HepG2 (cell line): ENCODE results near the gene ARHGEF38. TPM values are rescaled to one million over a fixed set of nuclear protein-coding genes. Genes with fewer than 3 reads are reported as not detected.

Experiments used
- ATAC-seq: fragments of 200-7000 bp; cut with Tn5 transposase; 3 replicates; pipeline ENCODE4 v1.9.1; 2020; ENCODE audit warnings: mild to moderate bottlenecking, moderate library complexity
- BruUV-seq: library from RNA; stranded (reverse); fragments of 400-500 nt; replicated peaks from 2 replicates; lab custom pipeline; 2021; lab: Mats Ljungman, UMichigan
- CTCF ChIA-PET: fragments of 300-600 bp; formaldehyde crosslinking; extraction: SDS; loops from one replicate; lab custom pipeline; 2021; ENCODE audit warnings: low total read pairs, inconsistent platforms, low intra/inter-chr PET ratio; lab: Yijun Ruan, JAX
- POLR2A ChIA-PET: fragments of 350-600 bp; sonication (Branson Sonifier 250); formaldehyde crosslinking; loops from one replicate; lab custom pipeline; 2020; ENCODE audit warnings: antibody characterized with exemption, inconsistent platforms; lab: Yijun Ruan, JAX
- DNase-seq: peaks from one replicate; pipeline ENCODE4 v3.0.0-alpha.2; 2015; ENCODE audit warnings: low spot score
- FAIRE-seq: peaks from 3 replicates; lab custom pipeline; 2011; peaks lifted over from hg19 to GRCh38; lab: Jason Lieb, UNC
- H2AFZ ChIP-seq: one replicate; pipeline ENCODE4 v1.6.1; 2011; ENCODE audit warnings: low read length, inconsistent platforms
- H3K27ac ChIP-seq: fragments of 300-600 bp; 3 replicates; pipeline ENCODE4 v1.8.0; 2011; ENCODE audit warnings: mixed run types, mild to moderate bottlenecking, mixed read lengths, low read length, inconsistent platforms; ENCODE audit not compliant: insufficient read depth; ENCODE audit errors: extremely low read length
- H3K27me3 ChIP-seq, 2 experiments: fragments of 200-600 bp in 1 of 2; 2 replicates in 1 of 2; 3 replicates in 1 of 2; pipeline versions ENCODE4 v1.6.0 to v1.8.0; 2011; ENCODE audit warnings: low read length in 2 of 2, mild to moderate bottlenecking in 2 of 2, moderate library complexity in 2 of 2, inconsistent platforms in 1 of 2; ENCODE audit not compliant: insufficient read depth in 2 of 2, control insufficient read depth in 1 of 2
- H3K36me3 ChIP-seq, 2 experiments: fragments of 200-600 bp in 1 of 2; replicated peaks in 1 of 2; 2 replicates in 1 of 2; 3 replicates in 1 of 2; pipeline versions ENCODE4 v1.5.1 to v1.8.0; 2011; ENCODE audit warnings: low read length in 2 of 2, inconsistent platforms in 1 of 2; ENCODE audit not compliant: insufficient read depth in 2 of 2, control insufficient read depth in 1 of 2
- H3K4me1 ChIP-seq: 2 replicates; pipeline ENCODE4 v1.5.1; 2012; ENCODE audit warnings: low read length, inconsistent platforms; ENCODE audit not compliant: insufficient read depth
- H3K4me2 ChIP-seq: 2 replicates; pipeline ENCODE4 v1.6.0; 2011; ENCODE audit warnings: low read depth, low read length, inconsistent platforms
- H3K4me3 ChIP-seq, 3 experiments: fragments of 200-600 bp in 1 of 3; sonication (generic), shearing (Covaris generic) in 1 of 3; replicated peaks in 1 of 3; 2 replicates each; pipeline ENCODE4 v1.5.1; 2011 to 2016; ENCODE audit warnings: low read length in 3 of 3, inconsistent platforms in 2 of 3, low read depth in 2 of 3, mild to moderate bottlenecking in 2 of 3, control low read depth in 1 of 3, mixed read lengths in 1 of 3; ENCODE audit not compliant: insufficient read depth in 1 of 3
- H3K79me2 ChIP-seq: one replicate; pipeline ENCODE4 v1.6.1; 2011; ENCODE audit warnings: low read length, inconsistent platforms; ENCODE audit not compliant: insufficient read depth
- H3K9ac ChIP-seq: 2 replicates; pipeline ENCODE4 v1.6.0; 2011; ENCODE audit warnings: mild to moderate bottlenecking, low read depth, low read length, inconsistent platforms; ENCODE audit not compliant: insufficient read depth
- H3K9me3 ChIP-seq: 2 replicates; pipeline ENCODE4 v1.5.1; 2012; ENCODE audit warnings: mild to moderate bottlenecking, low read length
- H4K20me1 ChIP-seq: 2 replicates; pipeline ENCODE4 v1.6.0; 2011; ENCODE audit warnings: inconsistent platforms, mild to moderate bottlenecking, low read length, moderate library complexity; ENCODE audit not compliant: insufficient read depth
- CHCHD3 ChIP-seq: sonication (generic); formaldehyde crosslinking; IDR thresholded peaks from 2 replicates; pipeline ENCODE4 v1.8.0; 2022; ENCODE audit warnings: mild to moderate bottlenecking, missing genetic modification reagents, moderate library complexity
- CHD2 ChIP-seq: IDR thresholded peaks from 2 replicates; pipeline ENCODE4 v1.6.1; 2011; ENCODE audit warnings: low read depth, low read length, improper control_type of control experiment
- FOXK2 ChIP-seq: fragments of 450-650 bp; IDR thresholded peaks from 2 replicates; pipeline ENCODE4 v1.6.1; 2016
- MAZ ChIP-seq, 2 experiments: sonication (generic) in 1 of 2; formaldehyde crosslinking in 1 of 2; IDR thresholded peaks; 2 replicates each; pipeline versions ENCODE4 v1.5.0 to v1.6.1; 2012 to 2020; ENCODE audit warnings: low read depth in 2 of 2, mild to moderate bottlenecking in 2 of 2, borderline replicate concordance in 1 of 2, improper control_type of control experiment in 1 of 2, low read length in 1 of 2, missing genetic modification reagents in 1 of 2, moderate library complexity in 1 of 2
- NFKB2 ChIP-seq: sonication (generic); formaldehyde crosslinking; IDR thresholded peaks from 2 replicates; pipeline ENCODE4 v1.4.0; 2020; ENCODE audit warnings: missing genetic modification reagents, borderline replicate concordance
- SNAI1 ChIP-seq: sonication (generic); formaldehyde crosslinking; IDR thresholded peaks from 2 replicates; pipeline ENCODE4 v1.5.0; 2020; ENCODE audit warnings: mild to moderate bottlenecking, missing genetic modification reagents, borderline replicate concordance
- SP1 ChIP-seq, 2 experiments: fragments of 450-650 bp in 1 of 2; sonication (generic) in 1 of 2; formaldehyde crosslinking in 1 of 2; IDR thresholded peaks; 2 replicates each; pipeline versions ENCODE4 v1.4.0 to v1.6.1; 2016 to 2020; ENCODE audit warnings: missing genetic modification reagents in 1 of 2
- SP140L ChIP-seq: sonication (generic); formaldehyde crosslinking; IDR thresholded peaks from 2 replicates; pipeline ENCODE4 v1.4.0; 2020; ENCODE audit warnings: missing genetic modification reagents, borderline replicate concordance
- THAP11 ChIP-seq: IDR thresholded peaks from 2 replicates; pipeline ENCODE4 v1.6.1; 2016; ENCODE audit warnings: missing biosample characterization, missing genetic modification reagents
- ZNF10 ChIP-seq: sonication (generic); formaldehyde crosslinking; IDR thresholded peaks from 2 replicates; pipeline ENCODE4 v1.4.0; 2020; ENCODE audit warnings: mild to moderate bottlenecking, low read depth, missing genetic modification reagents, borderline replicate concordance
- ZNF143 ChIP-seq: sonication (generic); formaldehyde crosslinking; IDR thresholded peaks from 2 replicates; pipeline ENCODE4 v1.4.0; 2020; ENCODE audit warnings: missing genetic modification reagents
- ZNF263 ChIP-seq: sonication (generic); formaldehyde crosslinking; IDR thresholded peaks from 2 replicates; pipeline ENCODE4 v1.4.0; 2020; ENCODE audit warnings: missing genetic modification reagents
- ZNF749 ChIP-seq: sonication (generic); formaldehyde crosslinking; IDR thresholded peaks from 2 replicates; pipeline ENCODE4 v1.8.0; 2022; ENCODE audit warnings: mild to moderate bottlenecking, missing genetic modification reagents, moderate library complexity, borderline replicate concordance
- WGBS: methylation state at CpG from one replicate; pipeline ENCODE4 v1.1.6; 2017; ENCODE audit warnings: low lambda C conversion rate; 5-methylcytosine and 5-hydroxymethylcytosine counted together
- in situ Hi-C: cut with HindIII; loops from 2 replicates; pipeline ENCODE4 v1.10.0; 2017; ENCODE audit warnings: low pct_unique_long_range_greater_than_20kb; ENCODE audit not compliant: extremely low pct_ligation_motif_present
- intact Hi-C: fragments of 100-400 bp; cut with micrococcal nuclease; formaldehyde crosslinking; loops from one replicate; pipeline ENCODE4 v1.10.0; 2022; ENCODE audit not compliant: unreplicated experiment
- polyA plus RNA-seq, 8 experiments: library from polyadenylated mRNA; depleted of rRNA in 3 of 8; stranded (reverse) in 7 of 8; unstranded in 1 of 8; fragments of >200 nt; fragmentation: Illumina TruSeq in 4 of 8; extraction: Trizol in 4 of 8; gene quantifications; 2 replicates each; pipeline versions ENCODE4 v1.2.1 to v1.2.3, GENCODE V29; 2011 to 2016; ENCODE audit warnings: low read depth in 4 of 8, missing spikeins in 1 of 8, mixed read lengths in 1 of 8; ENCODE audit not compliant: insufficient read depth in 1 of 8
- total RNA-seq, 5 experiments: library from RNA; depleted of rRNA; stranded (reverse); fragments of >200 nt; fragmentation: Illumina TruSeq; extraction: Trizol; gene quantifications; 2 replicates each; pipeline ENCODE4 v1.2.3, GENCODE V29; 2016; ENCODE audit warnings: low read depth in 1 of 5
- TF ChIP-seq, protein P1 (sequence below): sonication (generic); formaldehyde crosslinking; IDR thresholded peaks from 2 replicates; pipeline ENCODE4 v1.5.0; 2020; ENCODE audit warnings: mild to moderate bottlenecking, missing genetic modification reagents

Gene ARHGEF38
- total and polyA plus RNA-seq, 2 of the 13 experiments (the other 11 are each of a cell fraction or from before 2014, with no cell fraction given), result not detected

DNA sequence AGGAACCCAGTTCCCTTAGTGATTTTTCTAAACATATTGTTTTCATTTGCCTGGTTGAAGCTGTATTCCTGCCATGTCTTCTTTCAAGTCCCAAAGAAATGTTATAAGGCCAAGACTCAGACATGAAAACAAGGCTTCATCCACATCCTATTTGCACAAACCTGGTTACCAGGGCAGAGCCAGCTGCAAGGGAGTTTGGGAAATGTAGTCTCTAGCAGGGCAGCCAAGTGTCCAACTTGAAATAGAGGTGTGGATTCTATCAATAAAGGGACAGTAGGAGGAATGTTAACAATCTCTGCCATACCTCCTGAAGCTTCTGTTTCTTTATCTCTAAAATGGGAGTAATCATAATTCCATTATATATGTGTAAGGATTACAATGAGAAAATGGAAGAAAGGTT, 99.5 kb downstream of the ARHGEF38 start:
- H3K4me1 ChIP-seq, result no peaks in the 10 kb centered on the region
- H3K4me2 ChIP-seq, result no peak overlapping the region
- no peaks in the 10 kb centered on the region for H3K36me3 ChIP-seq
- H4K20me1 ChIP-seq, result no peaks in the 10 kb centered on the region
- BruUV-seq, result no TSS peak
- no peaks in the 10 kb centered on the region for H3K27me3 ChIP-seq
- H3K9me3 ChIP-seq, result no peaks in the 10 kb centered on the region
- H2AFZ ChIP-seq, result no peak overlapping the region
- in situ Hi-C loops, result no loop called here
- CTCF ChIA-PET, result no interaction called here
- ATAC-seq, result no peak
- intact Hi-C loops, result no loop called here
- H3K27ac ChIP-seq, result no peak overlapping the region
- H3K9ac ChIP-seq, result no peak overlapping the region
- POLR2A ChIA-PET, result no interaction called here
- no peak for DNase-seq
- no peaks in the 10 kb centered on the region for H3K79me2 ChIP-seq
- TF ChIP-seq THAP11 (CRISPR knock-in tag), result 0 out of 2 replicates have a peak, but pooled peaks have one; percentile 55
- TF ChIP-seq ZNF143 (CRISPR knock-in tag), result peak; percentile 55
- no peak for TF ChIP-seq CHCHD3 (CRISPR knock-in tag)
- no peak for TF ChIP-seq ZNF263
- H3K4me3 ChIP-seq, result no peak overlapping the region
- FAIRE-seq, result no peak

DNA sequence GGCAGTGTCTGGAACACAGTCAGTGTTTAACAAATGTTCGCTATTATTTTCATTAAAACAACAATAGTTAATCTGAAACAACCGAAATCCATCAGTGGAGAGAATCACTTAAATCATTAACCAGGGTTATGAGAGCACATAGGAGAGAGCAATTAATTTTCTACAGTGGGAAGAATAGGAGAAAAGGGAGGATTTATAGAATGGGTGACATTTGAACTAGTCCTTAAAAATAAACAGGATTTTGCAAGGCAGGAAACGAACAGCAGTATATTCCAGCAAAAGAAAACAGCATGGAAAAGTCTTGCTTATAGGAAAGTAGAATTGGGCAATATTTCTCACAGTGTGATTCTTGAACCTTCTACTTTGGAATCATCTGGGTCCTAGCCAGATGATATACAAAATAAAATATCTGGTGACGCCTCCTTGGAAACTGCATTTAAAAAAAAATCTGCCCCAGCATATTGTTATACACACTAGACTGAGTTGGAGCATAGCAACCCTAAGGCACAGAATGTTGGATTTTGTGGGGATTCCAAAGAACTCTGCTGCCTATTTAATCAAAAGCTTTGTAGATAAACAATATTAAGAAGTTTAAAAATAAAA, 100.0 kb downstream of the ARHGEF38 start:
- Histone ChIP-seq H3K4me3 (no peak overlapping the region), H3K9me3 (no peaks in the 10 kb centered on the region), H3K9ac (no peak overlapping the region), H3K4me1 (no peaks in the 10 kb centered on the region), H3K27me3 (no peaks in the 10 kb centered on the region), H4K20me1 (no peaks in the 10 kb centered on the region), H3K27ac (no peak overlapping the region), H2AFZ (no peak overlapping the region), H3K4me2 (no peak overlapping the region), H3K36me3 (no peaks in the 10 kb centered on the region), H3K79me2 (no peaks in the 10 kb centered on the region)
- 22% methylated on average over 4 of the region's 4 CpGs for WGBS
- no peak for ATAC-seq
- intact Hi-C loops, result no loop called here
- no peak for DNase-seq
- ChIA-PET CTCF (no interaction called here), POLR2A (no interaction called here)
- FAIRE-seq, result no peak
- TF ChIP-seq ZNF10 (CRISPR knock-in tag), result no peak
- TF ChIP-seq SNAI1 (CRISPR knock-in tag), result no peak
- TF ChIP-seq NFKB2 (CRISPR knock-in tag), result no peak
- TF ChIP-seq SP140L, result no peak
- TF ChIP-seq, protein P1, sequence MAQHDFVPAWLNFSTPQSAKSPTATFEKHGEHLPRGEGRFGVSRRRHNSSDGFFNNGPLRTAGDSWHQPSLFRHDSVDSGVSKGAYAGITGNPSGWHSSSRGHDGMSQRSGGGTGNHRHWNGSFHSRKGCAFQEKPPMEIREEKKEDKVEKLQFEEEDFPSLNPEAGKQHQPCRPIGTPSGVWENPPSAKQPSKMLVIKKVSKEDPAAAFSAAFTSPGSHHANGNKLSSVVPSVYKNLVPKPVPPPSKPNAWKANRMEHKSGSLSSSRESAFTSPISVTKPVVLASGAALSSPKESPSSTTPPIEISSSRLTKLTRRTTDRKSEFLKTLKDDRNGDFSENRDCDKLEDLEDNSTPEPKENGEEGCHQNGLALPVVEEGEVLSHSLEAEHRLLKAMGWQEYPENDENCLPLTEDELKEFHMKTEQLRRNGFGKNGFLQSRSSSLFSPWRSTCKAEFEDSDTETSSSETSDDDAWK, result no peak
- no peak for TF ChIP-seq FOXK2
- TF ChIP-seq MAZ (IDR thresholded peaks at IDR 0.05; ENCODE audit: borderline replicate concordance, low read depth, low read length), result no peak
- TF ChIP-seq MAZ (CRISPR knock-in tag; IDR thresholded peaks at IDR 0.05; ENCODE audit: low read depth), result no peak
- no peak for TF ChIP-seq ZNF749
- no peak for TF ChIP-seq CHD2
- TF ChIP-seq SP1 (IDR thresholded peaks at IDR 0.05), result no peak
- no peak for TF ChIP-seq SP1 (CRISPR knock-in tag; IDR thresholded peaks at IDR 0.05)
- BruUV-seq, result no TSS peak
- in situ Hi-C loops, result no loop called here
